Kidney epithelial cell (primary cell): ENCODE results near the gene EEF1A2. TPM values are rescaled to one million over a fixed set of nuclear protein-coding genes. Genes with fewer than 3 reads are reported as not detected.

Source experiments
- DNase-seq: peaks from one replicate; pipeline ENCODE4 v3.0.0-alpha.2; 2010; ENCODE audit warnings: low read depth
- H3K27me3 ChIP-seq: 2 replicates; pipeline ENCODE4 v1.6.0; 2011; ENCODE audit warnings: low read length; ENCODE audit not compliant: control insufficient read depth, insufficient read depth
- H3K36me3 ChIP-seq: 2 replicates; pipeline ENCODE4 v1.5.1; 2011; ENCODE audit warnings: low read length; ENCODE audit not compliant: control insufficient read depth, insufficient read depth
- H3K4me3 ChIP-seq: 2 replicates; pipeline ENCODE4 v1.5.1; 2011; ENCODE audit warnings: low read depth, mild to moderate bottlenecking, control low read depth, low read length
- CTCF ChIP-seq: IDR thresholded peaks from 2 replicates; pipeline ENCODE4 v1.5.1; 2011; ENCODE audit warnings: mild to moderate bottlenecking, moderate library complexity, low read length, control low read depth, inconsistent platforms; ENCODE audit not compliant: insufficient read depth, poor library complexity, severe bottlenecking
- total RNA-seq: library from RNA; depleted of rRNA; stranded (reverse); fragments of >200 nt; gene quantifications from 2 replicates; pipeline ENCODE4 v1.2.3, GENCODE V29; 2015

Gene EEF1A2
- total RNA-seq, 1 donor from 2014 or later: 18.0 TPM

GRCh38 chr20:63505281-63505680, 6.4 kb upstream of the EEF1A2 start:
- H3K27me3 ChIP-seq: peaks cover 32% of the 10 kb centered on the region
- H3K4me3 ChIP-seq: no peak overlapping the region
- no peak for DNase-seq
- no peak for TF ChIP-seq CTCF
- H3K36me3 ChIP-seq: no peaks in the 10 kb centered on the region

- no peak for TF ChIP-seq CTCF
- Histone ChIP-seq H3K4me3 (no peak overlapping the region), H3K36me3 (no peaks in the 10 kb centered on the region), H3K27me3 (peaks cover 38% of the 10 kb centered on the region)
- DNase-seq: no peak
These were observed 5.8 kb upstream of the EEF1A2 start for GRCh38 chr20:63504642-63505041.

GRCh38 chr20:63503524-63503923, 4.6 kb upstream of the EEF1A2 start:
- Histone ChIP-seq H3K27me3 (peaks cover 40% of the 10 kb centered on the region), H3K36me3 (no peaks in the 10 kb centered on the region), H3K4me3 (no peak overlapping the region)
- DNase-seq: no peak
- TF ChIP-seq CTCF: no peak

- no peak for TF ChIP-seq CTCF
- Histone ChIP-seq H3K4me3 (no peak overlapping the region), H3K27me3 (peaks cover 48% of the 10 kb centered on the region), H3K36me3 (no peaks in the 10 kb centered on the region)
- no peak for DNase-seq
These were observed 3.8 kb upstream of the EEF1A2 start for GRCh38 chr20:63502671-63503172.

- TF ChIP-seq CTCF: no peak
- H3K27me3 ChIP-seq: peaks cover 49% of the 10 kb centered on the region
- no peaks in the 10 kb centered on the region for H3K36me3 ChIP-seq
- no peak overlapping the region for H3K4me3 ChIP-seq
- no peak for DNase-seq
These were observed 3.2 kb upstream of the EEF1A2 start for GRCh38 chr20:63501818-63502670.
